NCI-H460 (cell line): ENCODE results near the gene TMSB4X. TPM values are rescaled to one million over a fixed set of nuclear protein-coding genes. Genes with fewer than 3 reads are reported as not detected.
"Not testable (repeated sequence)": the region's sequence is repeated elsewhere in the genome, so short reads cannot be mapped to it uniquely, and the experiment has no call there.

Experiments
- DNase-seq: peaks from one replicate; pipeline ENCODE4 v3.0.0-alpha.2; 2016; ENCODE audit warnings: low read depth; ENCODE audit errors: extremely low read depth
- total RNA-seq: library from RNA; depleted of rRNA; stranded (reverse); fragments of >200 nt; shearing (Covaris generic); gene quantifications from 2 replicates; pipeline ENCODE4 v1.2.3, GENCODE V29; 2014

Gene TMSB4X
- total RNA-seq, 1 experiment from 2014 or later: 1,028 TPM

GRCh38 chrX:12974305-12974795 lies 560 bp upstream of the TMSB4X start:
- no peak for DNase-seq

GRCh38 chrX:12975670-12975965 lies 708 bp downstream of the TMSB4X start:
- no peak for DNase-seq

- no peak for DNase-seq
Observed at GRCh38 chrX:12975991-12976558, 1.2 kb downstream of the TMSB4X start.

GRCh38 chrX:12976819-12977732 lies 2.2 kb downstream of the TMSB4X start:
- not testable (repeated sequence) for DNase-seq

GRCh38 chrX:12977761-12978204 lies 2.9 kb downstream of the TMSB4X start:
- no peak for DNase-seq

- no peak for DNase-seq
Observed at GRCh38 chrX:12978205-12979025, 3.5 kb downstream of the TMSB4X start.

- no peak for DNase-seq
Observed at GRCh38 chrX:12979026-12979607, 4.2 kb downstream of the TMSB4X start.

- no peak for DNase-seq
Observed at GRCh38 chrX:12979616-12980015, 4.7 kb downstream of the TMSB4X start.

GRCh38 chrX:12980039-12980438 lies 5.1 kb downstream of the TMSB4X start:
- not testable (repeated sequence) for DNase-seq

- DNase-seq: no peak
Observed at GRCh38 chrX:12981880-12982279, 7.0 kb downstream of the TMSB4X start.

- DNase-seq: no peak
Observed at GRCh38 chrX:12984603-12985319, 9.9 kb downstream of the TMSB4X start.

GRCh38 chrX:12985331-12985730 lies 10.4 kb downstream of the TMSB4X start:
- no peak for DNase-seq

GRCh38 chrX:12986164-12986779 lies 11.4 kb downstream of the TMSB4X start:
- no peak for DNase-seq

- no peak for DNase-seq
Observed at GRCh38 chrX:12986886-12987285, 12.0 kb downstream of the TMSB4X start.

- DNase-seq: no peak
Observed at GRCh38 chrX:12987340-12987739, 12.4 kb downstream of the TMSB4X start.

GRCh38 chrX:12987900-12988594 lies 13.1 kb downstream of the TMSB4X start:
- DNase-seq: no peak

GRCh38 chrX:12988797-12989196 lies 13.9 kb downstream of the TMSB4X start:
- no peak for DNase-seq

GRCh38 chrX:12989461-12989860 lies 14.6 kb downstream of the TMSB4X start:
- no peak for DNase-seq

- DNase-seq: no peak
Observed at GRCh38 chrX:12991575-12991974, 16.7 kb downstream of the TMSB4X start.
